ENCODE measurements around the gene AMACR. TPM values are rescaled to one million over a fixed set of nuclear protein-coding genes. Genes with fewer than 3 reads are reported as not detected.

Gene AMACR
- total and polyA plus RNA-seq, 2 experiments from 2014 or later: 6.7 to 12.6 TPM

GRCh38 chr5:34021334-34021733, 13.5 kb upstream of the AMACR start:
- Mint-ChIP-seq H3K4me3 (no peak overlapping the region), H3K36me3 (ENCODE audit: low read depth) (no peaks in the 10 kb centered on the region), H3K9me3 (no peaks in the 10 kb centered on the region), H3K27ac (peak overlapping the region; percentile 38; the same call in 1 of the 2 replicates), H3K4me1 (peaks cover 16% of the 10 kb centered on the region), H3K27me3 (ENCODE audit: insufficient read depth, low read depth, poor library complexity) (peaks cover 5% of the 10 kb centered on the region)
- Histone ChIP-seq H3K27ac (ENCODE audit: low read depth) (no peak overlapping the region), H3K4me1 (ENCODE audit: insufficient read depth) (peaks cover 8% of the 10 kb centered on the region), H3K4me3 (no peak overlapping the region), H2AFZ (no peak overlapping the region), H3K36me3 (ENCODE audit: insufficient read depth) (no peaks in the 10 kb centered on the region), H4K20me1 (replicated peaks; ENCODE audit: insufficient read depth) (no peaks in the 10 kb centered on the region), H3K27me3 (ENCODE audit: insufficient read depth) (no peaks in the 10 kb centered on the region), H3K4me2 (no peak overlapping the region), H3K9me2 (ENCODE audit: insufficient read depth) (no peaks in the 10 kb centered on the region), H3F3A (replicated peaks; ENCODE audit: low read depth) (no peaks in the 10 kb centered on the region), H3K79me2 (replicated peaks; ENCODE audit: insufficient read depth) (no peaks in the 10 kb centered on the region)
- ATAC-seq (no peak), DNase-seq (ENCODE audit: low spot score) (no peak)
- TF ChIP-seq JUNB (IDR thresholded peaks at IDR 0.05; ENCODE audit: unreplicated experiment): no peak
- no peak for TF ChIP-seq ZNF462 (CRISPR knock-in tag; IDR thresholded peaks at IDR 0.05)

- H3K4me3 Mint-ChIP-seq: no peak overlapping the region
- Histone ChIP-seq H3K9me2 (ENCODE audit: insufficient read depth) (no peaks in the 10 kb centered on the region), H3K4me1 (ENCODE audit: insufficient read depth) (peaks cover 8% of the 10 kb centered on the region), H3K36me3 (ENCODE audit: insufficient read depth) (no peaks in the 10 kb centered on the region), H3K4me2 (no peak overlapping the region), H3F3A (replicated peaks; ENCODE audit: low read depth) (no peaks in the 10 kb centered on the region), H2AFZ (no peak overlapping the region), H3K27me3 (ENCODE audit: insufficient read depth) (no peaks in the 10 kb centered on the region), H3K79me2 (replicated peaks; ENCODE audit: insufficient read depth) (no peaks in the 10 kb centered on the region), H3K27ac (ENCODE audit: low read depth) (no peak overlapping the region), H3K4me3 (no peak overlapping the region), H4K20me1 (replicated peaks; ENCODE audit: insufficient read depth) (no peaks in the 10 kb centered on the region)
- H3K9me3 Mint-ChIP-seq: no peaks in the 10 kb centered on the region
- peaks cover 3% of the 10 kb centered on the region for H3K27me3 Mint-ChIP-seq (ENCODE audit: insufficient read depth, low read depth, poor library complexity)
- DNase-seq (ENCODE audit: low spot score): no peak
- no peaks in the 10 kb centered on the region for H3K36me3 Mint-ChIP-seq (ENCODE audit: low read depth)
- H3K4me1 Mint-ChIP-seq: peaks cover 16% of the 10 kb centered on the region
- H3K27ac Mint-ChIP-seq: no peak overlapping the region
- ATAC-seq: no peak
- TF ChIP-seq POLR2AphosphoS5 (IDR thresholded peaks at IDR 0.05; ENCODE audit: low read depth) (no peak), EZH2phosphoT487 (IDR thresholded peaks at IDR 0.05; ENCODE audit: unreplicated experiment) (no peak), REST (IDR thresholded peaks at IDR 0.05; ENCODE audit: unreplicated experiment) (no peak)
Observed at GRCh38 chr5:34020726-34021125, 12.9 kb upstream of the AMACR start.
